ENCODE results near the gene CENPX.
A peak's percentile ranks its signal among the peaks of the same experiment; 100 is the strongest.

CENPX gene

DNA sequence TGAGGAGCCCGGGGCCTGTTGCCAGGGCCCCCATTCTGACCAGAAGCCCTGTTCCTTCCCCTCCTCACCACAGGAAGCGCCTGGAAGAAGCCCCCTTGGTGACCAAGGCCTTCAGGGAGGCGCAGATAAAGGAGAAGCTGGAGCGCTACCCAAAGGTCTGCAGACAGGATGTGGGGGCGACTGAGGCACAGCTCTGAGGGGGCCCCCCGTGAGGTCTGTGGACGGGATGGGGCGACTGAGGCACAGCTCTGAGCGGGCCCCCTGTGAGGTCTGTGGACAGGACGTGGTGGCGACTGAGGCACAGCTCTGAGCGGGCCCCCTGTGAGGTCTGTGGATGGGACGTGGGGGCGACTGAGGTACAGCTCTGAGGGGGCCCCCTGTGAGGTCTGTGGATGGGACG is 13.3 kb downstream of the CENPX start:
- DNase-seq: no peak

DNA sequence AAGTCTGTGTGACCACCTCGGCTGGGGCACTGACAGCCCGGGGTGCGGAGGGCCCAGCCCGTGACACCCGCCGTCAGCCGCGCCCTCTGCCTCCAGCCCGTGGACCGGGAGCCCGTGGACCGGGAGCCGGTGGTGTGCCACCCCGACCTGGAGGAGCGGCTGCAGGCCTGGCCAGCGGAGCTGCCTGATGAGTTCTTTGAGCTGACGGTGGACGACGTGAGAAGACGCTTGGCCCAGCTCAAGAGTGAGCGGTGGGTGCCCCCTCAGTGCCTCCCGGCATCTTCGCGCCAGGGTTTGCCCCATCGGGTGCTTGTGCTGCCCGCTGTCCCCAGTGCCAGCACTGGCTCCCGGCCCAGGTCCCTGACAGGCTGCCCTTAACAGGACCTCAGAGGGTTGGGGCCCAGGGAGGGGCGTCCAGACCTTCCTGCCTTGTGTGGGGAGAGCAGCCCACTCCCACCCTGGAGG is 13.7 kb downstream of the CENPX start:
- DNase-seq: no peak

DNA sequence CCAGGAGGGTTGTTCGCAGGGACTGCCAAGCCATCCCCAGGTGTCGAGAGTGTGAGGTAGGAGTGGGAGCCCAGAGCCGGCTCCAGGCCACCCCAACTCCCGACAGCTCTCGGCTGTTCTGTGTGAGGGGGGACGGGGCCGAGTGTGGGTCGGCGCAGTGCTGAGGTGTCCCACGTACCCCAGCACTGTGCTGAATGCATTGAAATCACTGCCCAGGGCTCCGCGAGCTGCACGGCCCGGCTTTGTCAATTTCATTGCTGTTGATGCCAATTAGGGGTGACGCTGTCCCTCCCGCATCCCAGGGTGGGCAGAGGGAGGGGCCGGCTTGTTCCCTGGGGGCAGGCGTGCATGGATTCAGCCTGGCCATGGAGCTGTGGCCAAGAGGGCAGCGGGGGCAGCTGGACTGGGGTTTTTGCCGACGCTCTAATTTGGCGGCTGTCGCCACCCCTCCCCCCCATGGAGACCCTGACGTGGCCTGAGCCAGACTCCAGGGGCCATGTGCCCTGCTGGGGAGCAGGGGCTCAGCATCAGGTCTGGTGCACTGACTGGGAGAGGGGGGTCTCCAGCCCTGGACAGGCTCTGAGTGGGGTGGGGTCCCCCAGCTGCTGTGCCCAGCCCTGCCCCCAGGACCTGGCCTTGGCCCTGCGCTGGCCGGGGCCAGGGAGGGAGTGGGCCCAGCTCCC is 14.3 kb downstream of the CENPX start:
- no peak for DNase-seq

DNA sequence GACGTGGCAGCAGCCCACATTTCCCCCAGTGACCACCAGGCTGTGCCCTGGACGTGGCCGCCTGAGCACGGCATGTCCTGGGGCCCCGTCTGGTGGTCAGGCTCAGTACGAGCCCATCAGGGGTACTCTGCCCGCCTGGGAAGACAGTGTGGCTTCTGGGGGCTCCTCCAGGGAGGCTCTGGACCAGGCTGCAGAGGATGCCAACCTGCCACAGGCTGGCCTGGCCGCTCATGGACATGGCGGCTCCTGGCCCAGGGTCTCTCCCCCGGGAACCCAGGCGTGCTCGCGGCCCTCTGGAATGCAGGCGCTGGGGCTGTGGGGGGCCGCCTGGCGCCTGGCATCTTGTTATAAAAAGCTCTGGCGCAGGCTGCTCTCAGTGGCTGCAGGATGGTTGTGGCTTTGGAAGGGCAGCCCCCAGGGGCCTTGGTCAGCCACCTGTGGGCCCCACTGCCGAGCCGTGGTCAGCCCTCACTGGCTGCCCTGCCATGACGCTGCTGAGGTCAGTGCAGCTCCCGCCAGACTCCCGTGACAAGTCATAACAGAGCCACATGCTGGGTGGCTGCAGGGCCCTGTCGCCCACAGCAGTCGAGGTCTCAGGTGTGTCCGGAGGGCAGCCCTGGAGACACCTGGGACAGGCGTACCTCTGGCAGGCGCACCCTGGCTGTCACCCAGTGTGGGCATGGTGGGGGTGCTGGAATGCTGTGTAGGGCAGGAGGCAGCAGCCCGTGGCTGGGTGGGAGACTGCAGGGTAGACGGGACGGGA is 15.0 kb downstream of the CENPX start:
- no peak for DNase-seq

DNA sequence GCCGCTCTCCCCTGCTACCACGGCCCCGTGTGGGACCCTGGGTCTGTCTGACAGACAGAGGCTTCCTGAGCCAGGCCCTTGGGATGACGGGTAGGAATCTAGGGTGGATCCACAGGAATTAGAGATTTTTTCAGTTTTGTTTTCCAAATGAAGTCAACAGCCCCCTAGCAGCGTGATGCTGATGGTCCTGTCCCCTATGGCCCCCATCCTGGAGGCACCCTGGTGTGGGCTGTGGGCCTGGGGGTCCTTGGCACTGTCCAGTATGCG is 15.5 kb downstream of the CENPX start:
- no peak for DNase-seq

DNA sequence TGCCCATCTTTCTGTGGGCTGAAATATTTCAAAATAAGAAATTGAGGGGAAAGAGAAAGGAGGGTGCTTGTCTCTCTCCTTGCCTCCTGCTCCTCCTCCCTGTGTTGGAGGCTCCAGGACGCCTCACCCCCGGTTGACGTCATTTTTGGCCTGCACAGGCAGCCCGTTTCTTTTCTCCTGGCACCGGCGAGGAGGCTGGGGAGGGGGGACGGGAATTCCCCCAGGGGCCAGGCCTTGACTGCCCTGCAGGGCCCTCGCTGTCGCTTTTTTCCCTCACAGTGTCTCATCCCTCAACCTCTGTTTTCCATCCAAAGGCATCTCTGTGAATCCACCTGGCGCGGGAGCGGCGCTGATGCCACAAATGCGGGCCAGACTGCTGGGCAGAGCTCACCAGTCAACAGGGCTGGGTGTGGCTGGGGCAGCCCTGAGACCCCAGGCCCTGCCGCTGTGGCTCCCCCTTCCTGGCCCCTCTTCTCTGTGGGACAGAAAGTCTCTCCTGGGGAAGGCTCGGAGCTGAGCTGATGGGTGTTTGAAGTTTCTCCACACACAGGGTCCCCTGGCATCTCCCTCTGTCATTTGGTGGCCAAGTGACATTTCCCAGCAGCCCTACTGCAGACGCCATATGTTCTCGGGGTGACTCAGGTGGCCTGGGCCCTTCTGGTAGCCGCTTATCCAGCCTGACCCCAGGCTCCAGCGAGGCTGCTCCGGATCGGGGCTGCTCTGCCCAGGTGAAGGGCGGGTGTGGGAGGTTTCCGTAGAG is 16.0 kb downstream of the CENPX start:
- DNase-seq: no peak

DNA sequence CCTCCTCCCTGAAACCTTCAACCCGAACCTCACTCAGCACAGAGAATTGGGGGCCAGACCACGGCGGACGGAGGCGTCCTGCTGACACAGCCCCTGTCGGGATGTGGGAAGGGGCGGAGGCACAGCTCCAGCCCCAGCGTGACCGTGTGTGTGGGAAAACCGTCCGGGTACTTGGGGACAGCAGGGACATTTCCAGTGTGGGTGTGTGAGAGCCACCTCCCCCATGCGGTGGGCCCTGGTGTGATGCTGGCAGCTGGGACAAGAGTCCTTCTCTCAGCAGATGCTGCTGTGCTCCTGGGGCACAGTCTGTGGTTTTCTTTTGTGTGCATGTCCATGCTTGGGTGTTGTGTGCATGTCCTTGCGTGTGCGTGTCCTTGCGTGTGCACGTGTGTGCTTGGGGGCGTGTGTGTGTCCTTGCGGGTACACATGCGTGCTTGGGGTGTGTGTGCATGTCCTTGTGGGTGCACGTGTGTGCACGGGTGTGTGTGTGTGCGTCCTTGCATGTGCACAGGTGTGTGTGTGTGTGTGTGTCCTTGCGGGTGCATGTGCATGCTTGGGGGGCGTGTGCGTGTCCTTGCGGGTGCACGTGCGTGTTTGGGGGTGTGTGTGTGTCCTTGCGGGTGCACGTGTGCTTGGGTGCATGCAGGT is 16.9 kb downstream of the CENPX start:
- no peak for DNase-seq

DNA sequence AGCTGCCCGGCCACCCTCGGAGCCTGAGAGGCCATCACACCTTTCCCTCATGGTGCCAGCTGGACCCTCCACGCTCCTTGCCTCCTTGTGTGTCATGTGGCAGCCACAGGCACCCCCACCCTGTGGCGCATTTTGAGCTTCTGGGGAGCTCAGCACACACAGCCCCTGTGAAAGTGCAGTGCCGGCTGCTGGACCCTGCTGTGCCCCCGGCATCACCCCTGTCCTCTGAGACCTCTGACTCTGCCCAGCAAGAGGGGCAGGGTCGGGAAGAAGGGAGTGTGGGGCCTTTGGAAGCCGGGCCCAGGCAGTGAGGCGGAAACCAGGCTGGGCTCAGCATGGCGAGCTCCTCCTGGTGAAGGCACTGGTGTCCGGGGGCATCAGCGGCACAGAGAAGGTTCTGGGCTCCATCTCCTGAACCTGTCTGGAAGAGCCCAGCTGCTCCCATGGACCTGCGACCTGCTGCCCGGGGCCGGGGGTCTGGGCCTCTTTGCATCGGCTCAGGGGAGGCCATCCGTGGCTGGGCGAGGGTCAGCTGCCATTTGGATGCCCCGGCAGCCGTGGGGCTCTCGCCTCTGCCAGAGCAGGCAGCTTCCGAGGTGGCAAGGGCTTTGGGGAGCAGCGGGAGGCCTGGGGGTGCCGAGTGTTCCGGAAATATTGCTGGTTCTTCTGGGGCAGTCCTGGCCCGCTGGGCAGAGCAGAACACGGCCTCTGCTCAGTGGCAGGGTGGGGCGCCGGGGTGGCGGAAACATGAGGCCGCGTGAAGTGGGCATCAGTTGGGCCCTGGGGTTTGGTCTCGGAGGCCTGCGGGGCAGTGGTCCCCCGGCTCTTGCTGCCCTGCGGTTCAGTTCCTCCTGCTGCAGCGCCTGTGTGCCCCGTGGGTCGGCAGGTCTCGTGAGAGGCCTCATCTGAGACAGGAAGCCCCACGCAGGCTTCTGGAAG is 17.9 kb downstream of the CENPX start:
- no peak for DNase-seq

DNA sequence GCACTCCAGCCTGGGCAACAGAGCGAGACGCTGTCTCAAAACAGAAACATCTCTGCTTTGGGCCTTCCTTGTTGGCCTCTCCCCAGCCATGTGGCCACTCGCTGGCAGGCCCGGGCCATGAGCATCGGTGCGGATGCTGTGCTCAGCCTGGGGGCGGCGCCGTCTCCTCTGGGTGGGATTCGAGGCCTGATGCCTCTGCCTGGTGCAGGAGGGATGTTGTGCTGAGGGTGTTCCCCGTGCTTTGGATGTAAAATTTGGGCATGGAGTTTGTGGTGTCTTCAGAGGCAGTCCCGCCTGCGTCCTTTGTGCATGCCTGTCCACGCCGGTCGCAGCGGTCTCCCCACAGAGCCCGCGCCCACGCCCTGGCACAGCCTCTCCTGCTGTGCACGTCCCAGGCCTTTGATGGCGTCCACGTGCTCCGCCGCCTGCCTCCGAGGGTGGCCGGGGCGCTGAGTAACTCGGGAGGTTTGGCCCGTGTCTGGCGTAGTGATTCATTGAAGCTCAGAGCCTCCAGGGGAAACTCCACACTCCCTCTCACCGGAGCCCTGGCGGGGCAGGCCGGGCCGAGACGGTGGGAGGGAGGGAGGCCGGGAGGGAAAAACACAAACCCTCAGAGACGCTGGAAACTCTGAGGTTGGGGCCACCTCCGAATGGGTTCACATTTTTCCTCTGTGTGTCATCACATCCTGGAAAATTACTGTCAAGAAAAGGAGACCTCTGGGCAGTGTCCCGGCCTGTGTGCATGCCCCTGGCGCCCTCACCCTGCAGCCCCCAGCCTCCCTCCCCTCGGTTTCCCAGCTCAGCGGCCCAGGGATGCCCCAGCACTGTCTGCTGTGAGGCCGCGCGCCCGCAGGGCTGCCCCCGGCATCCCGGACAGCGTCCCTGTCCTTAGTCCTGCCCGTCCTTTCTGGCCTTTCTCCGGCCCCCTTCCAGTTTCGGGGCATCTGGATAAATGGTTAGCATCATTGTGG is 19.0 kb downstream of the CENPX start:
- DNase-seq: peak; percentile 81

DNA sequence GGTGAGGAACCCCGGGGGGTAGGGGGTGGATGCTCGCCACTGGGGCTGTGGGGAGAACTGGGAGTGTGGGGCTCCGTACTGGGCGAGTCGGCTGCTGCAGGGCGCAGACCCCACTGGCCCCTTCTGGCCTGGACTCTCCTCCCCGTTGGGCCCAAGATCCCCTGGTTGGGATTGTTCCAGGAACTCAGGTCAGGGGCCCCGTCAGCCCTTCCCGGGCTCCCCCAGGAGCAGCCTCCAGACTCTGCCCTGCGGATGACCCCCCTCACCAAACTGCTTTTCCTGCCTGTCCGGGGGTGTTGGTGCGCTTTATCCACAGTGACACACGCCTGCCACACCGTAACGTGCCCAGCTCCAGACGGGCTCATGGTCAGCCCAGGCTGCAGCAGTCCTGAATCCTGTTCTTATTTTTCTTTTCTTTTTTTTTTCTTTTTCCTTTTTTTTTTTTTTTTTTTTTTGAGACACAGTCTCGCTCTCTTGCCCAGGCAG is 21.1 kb downstream of the CENPX start:
- DNase-seq: no peak

DNA sequence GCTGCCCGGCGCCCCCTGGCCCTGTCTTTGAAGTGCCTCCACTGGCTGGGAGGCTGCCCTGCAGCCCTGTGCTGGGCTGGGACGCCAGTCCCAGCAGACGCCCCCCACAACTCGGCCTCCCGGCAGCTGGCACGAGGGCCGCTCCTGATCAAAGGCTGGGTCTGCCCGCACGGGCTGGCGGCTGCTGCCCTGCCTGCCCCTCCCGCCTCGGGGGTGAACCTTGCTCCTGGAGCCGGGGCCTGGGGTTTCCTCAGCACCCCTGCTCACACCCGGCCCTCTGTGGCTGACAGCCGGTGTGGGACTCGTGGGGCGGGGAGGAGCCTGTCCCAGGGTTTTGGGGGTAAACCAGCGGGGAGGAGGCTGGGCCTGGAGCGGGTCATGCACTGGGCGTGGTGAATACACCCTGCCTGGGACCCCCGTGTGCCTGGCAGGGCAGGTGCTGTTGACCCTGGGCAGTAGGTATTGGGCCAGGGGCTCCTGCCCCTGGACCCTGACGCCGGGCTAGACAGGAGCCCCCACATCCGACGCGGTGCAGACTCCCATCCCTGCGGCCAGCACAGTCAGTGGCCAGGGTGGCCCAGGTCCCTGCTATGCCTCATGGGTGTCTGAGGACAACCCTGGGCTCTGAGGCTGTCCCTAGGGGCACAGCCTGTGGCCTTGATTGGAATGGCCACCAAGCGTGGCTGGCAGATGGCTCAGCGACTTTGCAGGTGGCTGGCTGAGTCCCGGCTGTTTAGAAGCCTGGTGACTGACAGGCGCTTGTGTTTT is 21.7 kb downstream of the CENPX start:
- DNase-seq: no peak

DNA sequence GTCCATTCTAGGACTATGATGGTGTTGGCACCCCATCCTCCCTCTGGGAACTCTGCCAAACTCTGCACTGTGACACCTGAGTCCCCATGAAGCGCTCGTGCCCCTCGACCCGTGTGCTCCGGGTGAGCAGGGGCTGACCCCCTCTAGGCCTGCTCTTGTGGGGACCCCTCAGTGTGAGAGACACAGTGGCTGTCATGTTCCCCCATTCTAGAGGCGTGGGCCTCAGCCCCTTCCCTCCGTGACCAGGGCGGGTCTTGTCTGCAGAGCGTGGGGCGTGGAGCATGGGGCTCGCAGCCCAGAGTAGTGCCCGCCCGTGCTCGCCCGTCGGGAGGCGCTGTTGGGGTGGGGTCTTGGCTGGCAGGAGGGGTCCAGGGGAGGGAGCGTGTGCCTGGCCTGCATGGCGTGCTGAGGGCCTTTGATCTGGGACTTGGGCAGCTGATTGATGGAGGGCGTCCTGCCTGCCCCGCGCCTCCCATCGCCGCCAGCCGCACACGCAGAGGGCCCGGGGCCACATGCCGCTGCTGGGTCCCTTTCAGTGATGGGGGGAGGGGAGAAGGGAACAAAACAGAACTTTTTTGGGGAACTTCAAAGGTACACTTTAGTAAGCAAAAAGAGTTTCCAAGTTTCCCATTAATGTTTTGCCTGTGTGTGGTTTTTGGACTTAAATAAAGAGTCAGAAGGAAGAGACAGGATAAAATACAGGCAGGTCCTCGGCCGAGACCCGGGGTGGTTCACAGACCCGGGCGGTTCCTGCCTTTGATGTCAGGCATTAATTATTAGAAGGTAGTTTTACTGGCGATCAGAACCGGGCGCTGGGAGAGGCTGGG is 22.5 kb downstream of the CENPX start:
- no peak for DNase-seq

DNA sequence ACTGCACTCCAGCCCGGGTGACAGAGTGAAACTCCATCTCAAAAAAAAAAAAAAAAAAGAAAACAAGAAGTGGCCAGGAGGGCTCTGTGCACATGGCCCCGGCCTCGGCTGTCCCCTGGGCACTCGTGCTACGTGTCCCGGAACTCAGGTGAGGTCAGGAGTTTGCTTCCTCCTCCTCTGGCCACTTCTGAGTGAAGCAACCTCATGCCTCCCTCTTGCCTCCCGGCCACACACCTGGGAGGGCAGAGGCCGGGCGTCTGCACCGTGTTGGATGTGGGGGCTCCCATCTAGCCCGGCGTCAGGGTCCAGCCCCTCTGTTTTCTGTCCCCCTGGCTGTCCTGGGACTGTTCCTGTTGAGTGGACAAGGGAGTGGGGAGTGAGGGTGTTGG is 23.1 kb downstream of the CENPX start:
- DNase-seq: no peak

DNA sequence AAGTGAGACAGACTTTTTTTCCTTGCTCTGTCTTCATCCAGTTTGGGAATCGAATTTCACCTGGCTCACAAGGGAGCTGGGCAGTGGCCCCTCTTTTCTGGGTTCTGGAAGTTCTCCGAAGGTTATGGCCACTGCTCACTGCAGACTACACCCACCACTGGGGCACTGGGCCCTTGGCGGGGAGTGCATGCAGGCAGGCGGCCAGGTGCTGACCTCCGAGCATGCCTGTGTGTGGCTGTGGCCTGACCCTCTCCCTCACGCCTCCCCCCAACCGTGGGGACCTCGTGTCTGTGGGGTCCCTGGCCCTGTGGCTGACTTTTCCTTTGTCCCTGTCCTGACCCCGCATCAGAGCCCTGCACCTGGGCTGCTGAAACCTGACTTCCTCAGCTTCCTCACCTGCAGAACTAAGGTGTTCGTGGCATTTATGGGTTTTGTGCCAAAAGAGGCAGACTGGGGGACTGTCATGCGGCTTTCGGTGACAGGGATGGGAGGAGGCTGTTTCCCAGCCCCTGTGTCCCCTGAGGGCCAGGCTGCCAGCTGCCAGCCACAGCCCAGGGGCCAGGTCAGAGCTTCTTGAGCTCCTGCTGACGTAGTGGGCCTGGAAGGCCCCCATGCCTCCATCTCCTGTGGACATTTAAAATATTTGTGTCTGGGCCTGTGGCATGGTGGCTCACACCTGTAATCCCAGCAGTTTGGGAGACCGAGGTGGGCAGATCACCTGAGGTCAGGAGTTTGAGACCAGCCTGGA is 23.8 kb downstream of the CENPX start:
- DNase-seq: no peak

DNA sequence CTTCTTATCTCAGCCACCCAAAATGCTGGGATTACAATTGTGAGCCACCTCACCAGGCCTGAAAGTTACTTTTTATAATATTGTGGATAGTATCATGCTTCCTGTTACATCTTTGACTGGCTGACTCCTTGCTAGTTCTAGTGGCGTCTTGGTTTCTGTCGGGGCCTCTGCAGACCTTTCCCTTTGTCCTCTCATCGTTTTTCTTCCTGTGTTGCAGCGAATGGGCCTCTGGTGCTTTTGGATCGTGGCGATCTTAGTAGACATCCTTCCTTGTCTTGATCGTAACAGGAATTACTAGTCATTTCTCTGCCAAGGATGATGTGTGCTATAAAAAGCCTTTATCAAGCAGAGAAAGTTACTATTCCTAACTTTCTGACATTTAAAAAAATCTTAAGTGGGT is 24.5 kb downstream of the CENPX start:
- DNase-seq: no peak

DNA sequence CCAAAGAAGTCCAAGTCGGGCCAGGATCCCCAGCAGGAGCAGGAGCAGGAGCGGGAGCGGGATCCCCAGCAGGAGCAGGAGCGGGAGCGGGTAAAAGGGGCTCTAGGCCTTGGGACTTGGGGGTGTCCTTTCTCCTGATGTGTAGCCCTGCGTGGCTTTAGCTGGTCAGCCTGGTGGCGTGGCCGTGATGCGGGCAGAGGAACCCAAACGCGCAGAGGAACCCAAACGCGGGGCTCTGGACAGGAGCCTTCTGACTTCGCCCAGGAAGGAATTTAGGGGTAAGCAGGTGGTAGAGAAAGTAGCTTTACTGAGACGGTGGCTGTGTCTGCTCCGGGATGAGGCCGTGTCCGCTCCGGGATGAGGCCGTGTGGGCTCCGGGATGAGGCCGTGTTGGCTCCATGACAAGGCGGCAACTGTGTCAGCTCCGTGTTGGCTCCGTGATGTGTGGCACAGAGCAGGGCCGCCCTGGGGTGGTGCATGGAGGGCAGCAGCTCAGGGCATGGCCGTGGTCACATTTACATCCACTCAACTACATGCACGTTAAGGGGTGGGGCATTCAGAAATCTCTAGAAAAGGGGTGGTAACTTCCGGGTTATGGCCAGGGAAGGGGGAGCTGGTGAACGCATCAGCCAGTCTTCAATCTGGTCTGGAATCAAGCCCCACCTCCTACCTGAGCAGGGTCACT is 25.8 kb downstream of the CENPX start:
- DNase-seq: no peak

DNA sequence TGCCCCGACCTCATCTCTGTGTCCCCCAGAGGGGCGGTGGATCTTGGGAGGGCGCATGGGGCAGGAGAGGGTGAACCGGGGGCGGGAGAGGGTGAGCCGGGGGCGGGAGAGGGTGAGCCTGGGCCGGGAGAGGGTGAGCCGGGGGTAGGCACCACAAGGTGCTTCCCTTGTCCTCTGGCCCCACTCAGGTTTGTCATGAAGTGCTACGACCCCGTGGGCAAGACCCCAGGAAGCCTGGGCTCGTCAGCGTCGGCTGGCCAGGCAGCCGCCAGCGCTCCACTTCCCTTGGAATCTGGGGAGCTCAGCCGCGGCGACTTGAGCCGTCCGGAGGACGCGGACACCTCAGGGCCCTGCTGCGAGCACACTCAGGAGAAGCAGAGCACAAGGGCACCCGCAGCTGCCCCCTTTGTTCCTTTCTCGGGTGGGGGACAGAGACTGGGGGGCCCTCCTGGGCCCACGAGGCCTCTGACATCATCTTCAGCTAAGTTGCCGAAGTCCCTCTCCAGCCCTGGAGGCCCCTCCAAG is 26.4 kb downstream of the CENPX start:
- no peak for DNase-seq
